Germinal center (tissue), 1 donor: ENCODE measurements around the gene PALD1.
"Not testable (repeated sequence)": the region's sequence is repeated elsewhere in the genome, so short reads cannot be mapped to it uniquely, and the experiment has no call there.

ENCODE experiments used
- DNase-seq: peaks from one replicate; pipeline ENCODE4 v3.0.0; 2012; ENCODE audit warnings: mixed read lengths, low spot score

PALD1 gene

GRCh38 chr10:70604106-70604505, 125.5 kb downstream of the PALD1 start:
- DNase-seq, result no peak

DNA sequence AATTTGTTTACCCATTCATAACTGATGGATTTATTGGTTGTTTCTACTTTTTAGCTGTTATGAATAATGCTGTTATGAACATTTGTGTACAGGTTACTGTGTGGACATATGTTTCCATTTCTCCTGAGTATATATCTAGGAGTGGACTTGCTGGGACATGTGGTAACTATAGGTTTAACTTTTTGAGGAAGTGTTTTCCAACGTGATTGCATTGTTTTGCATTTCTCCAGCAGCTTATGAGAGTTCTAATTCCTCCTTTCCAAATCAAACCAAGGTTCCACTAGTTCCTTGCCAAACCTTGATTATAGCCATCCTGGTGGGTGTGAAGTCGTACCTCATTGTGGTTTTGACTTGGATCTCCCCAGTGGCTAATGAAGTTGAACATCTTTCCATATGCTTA, 126.6 kb downstream of the PALD1 start:
- DNase-seq, result no peak

GRCh38 chr10:70607936-70608335, 129.4 kb downstream of the PALD1 start:
- DNase-seq, result no peak

DNA sequence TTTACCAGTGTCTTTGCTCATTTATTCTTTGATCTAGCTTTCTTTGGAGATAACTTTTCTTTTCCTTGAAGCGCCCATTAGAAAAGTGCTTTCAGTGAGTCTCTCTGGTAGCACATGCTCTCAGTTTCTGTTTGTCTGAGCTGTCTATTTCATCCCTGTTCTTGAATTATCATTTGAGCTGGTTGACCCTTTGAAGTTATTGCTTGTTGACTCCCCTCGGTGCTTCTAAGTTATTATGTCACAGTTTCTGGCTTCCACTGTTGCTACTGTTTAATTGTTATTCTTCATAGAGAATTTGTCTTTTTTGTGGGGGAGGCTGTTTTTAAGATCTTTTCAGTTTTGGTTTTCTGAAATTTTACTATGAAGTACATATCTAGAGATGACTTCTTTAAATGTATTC, 135.4 kb downstream of the PALD1 start:
- DNase-seq, result no peak

DNA sequence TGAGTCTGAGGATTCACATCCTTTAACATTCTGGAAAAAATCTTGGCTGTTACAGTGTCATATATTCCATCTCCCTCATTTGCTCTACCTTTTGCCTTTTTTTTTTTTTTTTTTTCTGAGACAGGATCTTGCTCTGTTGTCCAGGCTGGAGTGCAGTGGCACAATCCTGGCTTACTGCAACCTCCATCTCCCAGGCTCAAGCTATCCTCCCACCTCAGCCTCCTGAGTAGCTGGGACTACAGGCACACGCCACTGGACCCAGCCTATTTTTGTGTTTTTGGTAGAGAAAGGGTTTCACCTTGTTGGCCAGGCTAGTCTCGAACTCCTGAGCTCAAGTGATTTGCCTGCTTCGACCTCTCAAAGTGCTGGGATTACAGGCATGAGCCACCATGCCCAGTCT, 135.8 kb downstream of the PALD1 start:
- DNase-seq, result not testable (repeated sequence)

- DNase-seq, result no peak
Observed at GRCh38 chr10:70615211-70615610, 136.6 kb downstream of the PALD1 start.

- no peak for DNase-seq
Observed at GRCh38 chr10:70615784-70616522, 137.4 kb downstream of the PALD1 start.

- DNase-seq, result no peak
Observed at GRCh38 chr10:70616761-70617160, 138.2 kb downstream of the PALD1 start.
